ENCODE measurements around the gene NAE1.

The NAE1 gene

GRCh38 chr16:66774981-66775380 lies 55.8 kb downstream of the NAE1 start:
- Histone ChIP-seq H3K9me2 (ENCODE audit: low read depth, low read length) (no peaks in the 10 kb centered on the region), H3K4me1 (ENCODE audit: insufficient read depth, low read length, severe bottlenecking) (no peaks in the 10 kb centered on the region), H3K9ac (ENCODE audit: low read length) (no peak overlapping the region), H3F3A (ENCODE audit: insufficient read depth, low read length) (no peaks in the 10 kb centered on the region), H4K20me1 (ENCODE audit: insufficient read depth, low read length) (no peaks in the 10 kb centered on the region), H3K4me2 (ENCODE audit: low read length) (no peak overlapping the region), H3K9me3 (ENCODE audit: low read length) (no peaks in the 10 kb centered on the region), H3K79me2 (ENCODE audit: insufficient read depth, low read length) (no peaks in the 10 kb centered on the region), H3K36me3 (ENCODE audit: insufficient read depth, low read length) (no peaks in the 10 kb centered on the region), H2AFZ (ENCODE audit: low read length) (no peak overlapping the region), H3K27ac (ENCODE audit: low read depth, low read length, poor library complexity, severe bottlenecking) (no peak overlapping the region), H3K27me3 (ENCODE audit: insufficient read depth, low read length) (no peaks in the 10 kb centered on the region), H3K4me3 (ENCODE audit: low read depth, low read length, poor library complexity, severe bottlenecking) (no peak overlapping the region)
- TF ChIP-seq EZH2 (IDR thresholded peaks at IDR 0.05; ENCODE audit: borderline replicate concordance, low read length) (no peak), CTCF (IDR thresholded peaks at IDR 0.05; ENCODE audit: low read length) (no peak)

GRCh38 chr16:66758086-66758485 lies 72.7 kb downstream of the NAE1 start:
- Histone ChIP-seq H3K4me3 (ENCODE audit: low read depth, low read length, poor library complexity, severe bottlenecking) (no peak overlapping the region), H3K27ac (ENCODE audit: low read depth, low read length, poor library complexity, severe bottlenecking) (no peak overlapping the region), H3F3A (ENCODE audit: insufficient read depth, low read length) (no peaks in the 10 kb centered on the region), H3K79me2 (ENCODE audit: insufficient read depth, low read length) (no peaks in the 10 kb centered on the region), H4K20me1 (ENCODE audit: insufficient read depth, low read length) (no peaks in the 10 kb centered on the region), H3K27me3 (ENCODE audit: insufficient read depth, low read length) (peaks cover 1% of the 10 kb centered on the region), H3K9ac (ENCODE audit: low read length) (no peak overlapping the region), H2AFZ (ENCODE audit: low read length) (no peak overlapping the region), H3K9me3 (ENCODE audit: low read length) (no peaks in the 10 kb centered on the region), H3K4me2 (ENCODE audit: low read length) (no peak overlapping the region), H3K36me3 (ENCODE audit: insufficient read depth, low read length) (no peaks in the 10 kb centered on the region), H3K9me2 (ENCODE audit: low read depth, low read length) (no peaks in the 10 kb centered on the region), H3K4me1 (ENCODE audit: insufficient read depth, low read length, severe bottlenecking) (no peaks in the 10 kb centered on the region)
- no peak for TF ChIP-seq CTCF (IDR thresholded peaks at IDR 0.05; ENCODE audit: low read length)

GRCh38 chr16:66754819-66755218 lies 76.0 kb downstream of the NAE1 start:
- Histone ChIP-seq H3K4me2 (ENCODE audit: low read length) (no peak overlapping the region), H3K27me3 (ENCODE audit: insufficient read depth, low read length) (peaks cover 4% of the 10 kb centered on the region), H3K27ac (ENCODE audit: low read depth, low read length, poor library complexity, severe bottlenecking) (no peak overlapping the region), H3K9me3 (ENCODE audit: low read length) (no peaks in the 10 kb centered on the region), H3K79me2 (ENCODE audit: insufficient read depth, low read length) (peaks cover 15% of the 10 kb centered on the region), H2AFZ (ENCODE audit: low read length) (no peak overlapping the region), H3F3A (ENCODE audit: insufficient read depth, low read length) (no peaks in the 10 kb centered on the region), H3K36me3 (ENCODE audit: insufficient read depth, low read length) (no peaks in the 10 kb centered on the region), H4K20me1 (ENCODE audit: insufficient read depth, low read length) (no peaks in the 10 kb centered on the region), H3K4me3 (ENCODE audit: low read depth, low read length, poor library complexity, severe bottlenecking) (no peak overlapping the region), H3K9me2 (ENCODE audit: low read depth, low read length) (no peaks in the 10 kb centered on the region), H3K9ac (ENCODE audit: low read length) (no peak overlapping the region), H3K4me1 (ENCODE audit: insufficient read depth, low read length, severe bottlenecking) (peaks cover 15% of the 10 kb centered on the region)
- TF ChIP-seq EZH2 (IDR thresholded peaks at IDR 0.05; ENCODE audit: borderline replicate concordance, low read length) = no peak
- TF ChIP-seq CTCF (IDR thresholded peaks at IDR 0.05; ENCODE audit: low read length) = no peak
